Endothelial cell of umbilical vein (primary cell): Measurements from ENCODE around the gene SWSAP1. TPM values are rescaled to one million over a fixed set of nuclear protein-coding genes. Genes with fewer than 3 reads are reported as not detected.

Source experiments
- BruUV-seq: library from RNA; stranded (reverse); fragments of 400-500 nt; replicated peaks from 2 replicates; lab custom pipeline; 2021; lab: Mats Ljungman, UMichigan
- CTCF ChIA-PET: fragments of 300-600, 350-600 bp; sonication (Branson Sonifier 250); formaldehyde crosslinking; loops from one replicate; lab custom pipeline; 2021; ENCODE audit warnings: antibody characterized with exemption, inconsistent platforms; lab: Charles Lee
- POLR2A ChIA-PET: fragments of 300-600, 350-600 bp; sonication (Branson Sonifier 250); formaldehyde crosslinking; loops from one replicate; lab custom pipeline; 2021; ENCODE audit warnings: antibody characterized with exemption, inconsistent platforms; lab: Charles Lee
- DNase-seq: peaks from one replicate; pipeline ENCODE4 v3.0.0-alpha.2; 2011; ENCODE audit warnings: low read depth, low spot score
- FAIRE-seq: peaks from 2 replicates; lab custom pipeline; 2011; peaks lifted over from hg19 to GRCh38; lab: Jason Lieb, UNC
- H2AFZ ChIP-seq: 2 replicates; pipeline ENCODE4 v1.6.0; 2012; ENCODE audit warnings: low read depth, low read length, control low read depth, inconsistent platforms
- H3K27ac ChIP-seq: 2 replicates; pipeline ENCODE4 v1.5.1; 2011; ENCODE audit warnings: low read depth, mild to moderate bottlenecking, control low read depth, low read length, moderate library complexity; ENCODE audit not compliant: insufficient read depth
- H3K27me3 ChIP-seq, 2 experiments: 2 replicates each; pipeline versions ENCODE4 v1.6.0 to v1.6.1; 2011; ENCODE audit warnings: low read length in 2 of 2, mixed read lengths in 1 of 2; ENCODE audit not compliant: control insufficient read depth in 2 of 2, insufficient read depth in 2 of 2
- H3K36me3 ChIP-seq, 2 experiments: 2 replicates in 1 of 2; 3 replicates in 1 of 2; pipeline ENCODE4 v1.5.1; 2011; ENCODE audit warnings: low read length in 2 of 2, mild to moderate bottlenecking in 1 of 2, moderate library complexity in 1 of 2; ENCODE audit not compliant: control insufficient read depth in 2 of 2, insufficient read depth in 2 of 2; ENCODE audit errors: extremely low read depth in 1 of 2
- H3K4me1 ChIP-seq: 3 replicates; pipeline ENCODE4 v1.5.1; 2011; ENCODE audit warnings: mild to moderate bottlenecking, low read length; ENCODE audit not compliant: control insufficient read depth, insufficient read depth; ENCODE audit errors: extremely low read depth
- H3K4me2 ChIP-seq: 2 replicates; pipeline ENCODE4 v1.6.1; 2011; ENCODE audit warnings: low read length, control low read depth, mixed read lengths; ENCODE audit not compliant: insufficient read depth
- H3K4me3 ChIP-seq, 3 experiments: fragments of 200-600 bp in 1 of 3; sonication (generic), shearing (Covaris generic) in 1 of 3; replicated peaks in 1 of 3; 2 replicates each; pipeline ENCODE4 v1.5.1; 2011 to 2016; ENCODE audit warnings: control low read depth in 3 of 3, low read length in 3 of 3, mild to moderate bottlenecking in 2 of 3, inconsistent platforms in 1 of 3, low read depth in 1 of 3, moderate library complexity in 1 of 3; ENCODE audit not compliant: insufficient read depth in 1 of 3
- H3K79me2 ChIP-seq: 2 replicates; pipeline ENCODE4 v1.6.0; 2012; ENCODE audit warnings: low read length, inconsistent platforms; ENCODE audit not compliant: control insufficient read depth, insufficient read depth
- H3K9ac ChIP-seq: replicated peaks from 2 replicates; pipeline ENCODE3; 2011; ENCODE audit warnings: low read length, control low read depth; ENCODE audit not compliant: insufficient read depth; ENCODE audit errors: extremely low read depth
- H3K9me1 ChIP-seq: replicated peaks from 3 replicates; pipeline ENCODE4 v1.6.0; 2011; ENCODE audit warnings: mild to moderate bottlenecking, low read length; ENCODE audit not compliant: control insufficient read depth, insufficient read depth; ENCODE audit errors: extremely low read depth
- H3K9me3 ChIP-seq: replicated peaks from 2 replicates; pipeline ENCODE4 v1.5.1; 2012; ENCODE audit warnings: low read length, inconsistent platforms; ENCODE audit not compliant: control insufficient read depth, insufficient read depth
- H4K20me1 ChIP-seq: replicated peaks from 2 replicates; pipeline ENCODE3; 2011; ENCODE audit warnings: mild to moderate bottlenecking, low read length; ENCODE audit not compliant: control insufficient read depth, insufficient read depth; ENCODE audit errors: extremely low read depth
- CTCF ChIP-seq, 2 donors: IDR thresholded peaks; 1 replicate in 1 of 2; 2 replicates in 1 of 2; pipeline ENCODE4 v1.5.1; 2011; ENCODE audit warnings: low read length in 2 of 2, mild to moderate bottlenecking in 2 of 2, moderate library complexity in 2 of 2, control low read depth in 1 of 2, inconsistent platforms in 1 of 2, low read depth in 1 of 2; ENCODE audit not compliant: insufficient read depth in 1 of 2; ENCODE audit errors: extremely low read depth in 1 of 2
- EZH2 ChIP-seq: IDR thresholded peaks from 2 replicates; pipeline ENCODE4 v1.6.1; 2012; ENCODE audit warnings: borderline replicate concordance, low read depth, mild to moderate bottlenecking, moderate library complexity, low read length, inconsistent platforms; ENCODE audit not compliant: severe bottlenecking
- FOS ChIP-seq: IDR thresholded peaks from 2 replicates; pipeline ENCODE4 v1.6.1; 2011; ENCODE audit warnings: mild to moderate bottlenecking, low read length, moderate library complexity, borderline replicate concordance; ENCODE audit not compliant: insufficient read depth
- GATA2 ChIP-seq: IDR thresholded peaks from 2 replicates; pipeline ENCODE4 v1.7.0; 2011; ENCODE audit warnings: low read depth, mild to moderate bottlenecking, moderate library complexity, mixed read lengths, low read length; ENCODE audit not compliant: insufficient read length, insufficient read depth
- JUN ChIP-seq: IDR thresholded peaks from 2 replicates; pipeline ENCODE4 v1.6.1; 2011; ENCODE audit warnings: borderline replicate concordance, low read depth; ENCODE audit not compliant: insufficient read length, insufficient read depth
- MAX ChIP-seq: IDR thresholded peaks from 2 replicates; pipeline ENCODE4 v1.6.1; 2011; ENCODE audit not compliant: insufficient read depth, insufficient read length
- MYC ChIP-seq: IDR thresholded peaks from one replicate; pipeline ENCODE4 v1.6.1; 2011; ENCODE audit warnings: mild to moderate bottlenecking, low read depth, low read length
- POLR2A ChIP-seq: IDR thresholded peaks from 2 replicates; pipeline ENCODE4 v1.6.1; 2012; ENCODE audit warnings: low read depth, mild to moderate bottlenecking, control low read depth, low read length
- POLR2AphosphoS5 ChIP-seq: IDR thresholded peaks from 2 replicates; pipeline ENCODE4 v1.6.1; 2012; ENCODE audit warnings: low read depth, mild to moderate bottlenecking, control low read depth, low read length, moderate library complexity; ENCODE audit not compliant: insufficient read depth
- dilution Hi-C: fragments of 300-500 bp; cut with MboI; formaldehyde crosslinking; loops from one replicate; pipeline ENCODE4 v1.15.0; 2019; ENCODE audit warnings: low sequenced_read_pairs; ENCODE audit not compliant: extremely low pct_ligation_motif_present
- intact Hi-C: fragments of 100-400 bp; cut with micrococcal nuclease; formaldehyde crosslinking; loops from one replicate; pipeline ENCODE4 v1.10.0; 2022
- polyA plus RNA-seq, 4 experiments: library from polyadenylated mRNA; depleted of rRNA in 3 of 4; stranded (reverse) in 3 of 4; unstranded in 1 of 4; fragments of >200 nt; gene quantifications; 2 replicates each; pipeline versions ENCODE4 v1.2.1 to v1.2.3, GENCODE V29; 2011 to 2012; ENCODE audit warnings: missing spikeins in 1 of 4
- total RNA-seq: library from RNA; stranded (reverse); gene quantifications from 2 replicates; pipeline ENCODE4 v1.2.3, GENCODE V29; 2021

SWSAP1 gene
- total and polyA plus RNA-seq, 2 donors (not counting 3 experiments of a cell fraction or from before 2014, with no cell fraction given) = 3.7 to 4.4 TPM

GRCh38 chr19:11324748-11325389 is 49.6 kb upstream of the SWSAP1 start:
- DNase-seq (no peak), FAIRE-seq (no peak)
- BruUV-seq = no TSS peak
- H3K4me3 ChIP-seq = no peak overlapping the region
- POLR2A ChIA-PET = interaction anchor here (0.7 kb wide), 1 partner anchor 28 kb away, joined by 3 read pairs; no protein-coding TSS in a partner anchor
- H3K9me3 ChIP-seq = no peaks in the 10 kb centered on the region
- H3K4me1 ChIP-seq = peaks cover 7% of the 10 kb centered on the region
- H3K27ac ChIP-seq = no peak overlapping the region
- dilution Hi-C loops = no loop called here
- CTCF ChIA-PET = interaction anchor here (1.4 to 2.2 kb wide), 4 partner anchors 15 to 50 kb away, joined by 3 to 10 read pairs (median 4); partner anchors contain the start of gene RAB3D
- no peak overlapping the region for H3K4me2 ChIP-seq
- no peaks in the 10 kb centered on the region for H3K27me3 ChIP-seq
- H3K9ac ChIP-seq = no peak overlapping the region
- H3K9me1 ChIP-seq = no peaks in the 10 kb centered on the region
- peaks cover 0 to 9% of the 10 kb centered on the region in 2 experiments for H3K36me3 ChIP-seq
- intact Hi-C loops = no loop called here
- no peak overlapping the region for H2AFZ ChIP-seq
- TF ChIP-seq CTCF (IDR thresholded peaks at IDR 0.05; ENCODE audit: extremely low read depth in 1 of 2, insufficient read depth in 1 of 2, low read depth in 1 of 2, low read length in 2 of 2) (no peak), JUN (no peak), MAX (no peak), GATA2 (no peak), POLR2A (no peak), FOS (no peak), POLR2AphosphoS5 (no peak), MYC (no peak), EZH2 (no peak)
- no peaks in the 10 kb centered on the region for H4K20me1 ChIP-seq
- H3K79me2 ChIP-seq = no peaks in the 10 kb centered on the region
